IMR-90 (cell line): ENCODE measurements around the gene SLC49A4.

ENCODE experiments used
- POLR2A ChIP-seq: IDR thresholded peaks from 2 replicates; pipeline ENCODE4 v1.6.1; 2012; ENCODE audit warnings: mild to moderate bottlenecking, low read depth, low read length
- TF ChIP-seq, protein P1 (sequence below): conservative IDR thresholded peaks from 2 replicates; pipeline ENCODE4 v1.5.1; 2012; ENCODE audit warnings: mild to moderate bottlenecking, low read depth, low read length, improper control_type of control experiment

DNA sequence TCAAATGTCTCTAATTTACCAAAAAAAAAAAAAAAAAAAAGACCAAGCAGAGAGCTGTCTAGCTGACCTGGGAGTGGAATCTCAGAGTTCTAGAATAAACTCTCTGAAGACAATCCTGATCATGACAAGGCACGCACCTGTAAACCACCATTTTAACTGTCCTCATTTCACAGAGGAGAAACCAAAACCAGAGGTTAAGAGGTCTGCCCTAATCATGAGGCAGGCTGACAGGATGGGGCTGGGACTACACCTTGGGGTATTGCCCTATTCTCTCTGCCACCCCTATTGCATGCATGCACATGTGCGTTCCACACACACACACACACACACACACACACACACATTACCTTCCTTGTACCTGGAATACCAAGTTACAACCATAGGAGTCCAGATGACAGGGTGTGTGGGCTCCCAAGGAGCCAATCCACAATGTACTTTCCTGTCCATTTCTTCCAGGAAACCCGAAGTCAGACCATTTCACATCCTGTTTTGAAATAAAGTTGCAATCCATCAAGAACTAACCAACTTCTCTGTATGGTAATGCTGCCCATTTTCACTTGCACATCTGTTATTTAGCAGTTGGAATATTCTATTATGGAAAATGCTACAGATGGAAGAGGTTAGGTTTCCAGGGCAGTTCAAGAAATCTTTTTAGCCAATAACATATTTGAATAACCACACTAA, 35.9 kb upstream of the SLC49A4 start:
- TF ChIP-seq, protein P1, sequence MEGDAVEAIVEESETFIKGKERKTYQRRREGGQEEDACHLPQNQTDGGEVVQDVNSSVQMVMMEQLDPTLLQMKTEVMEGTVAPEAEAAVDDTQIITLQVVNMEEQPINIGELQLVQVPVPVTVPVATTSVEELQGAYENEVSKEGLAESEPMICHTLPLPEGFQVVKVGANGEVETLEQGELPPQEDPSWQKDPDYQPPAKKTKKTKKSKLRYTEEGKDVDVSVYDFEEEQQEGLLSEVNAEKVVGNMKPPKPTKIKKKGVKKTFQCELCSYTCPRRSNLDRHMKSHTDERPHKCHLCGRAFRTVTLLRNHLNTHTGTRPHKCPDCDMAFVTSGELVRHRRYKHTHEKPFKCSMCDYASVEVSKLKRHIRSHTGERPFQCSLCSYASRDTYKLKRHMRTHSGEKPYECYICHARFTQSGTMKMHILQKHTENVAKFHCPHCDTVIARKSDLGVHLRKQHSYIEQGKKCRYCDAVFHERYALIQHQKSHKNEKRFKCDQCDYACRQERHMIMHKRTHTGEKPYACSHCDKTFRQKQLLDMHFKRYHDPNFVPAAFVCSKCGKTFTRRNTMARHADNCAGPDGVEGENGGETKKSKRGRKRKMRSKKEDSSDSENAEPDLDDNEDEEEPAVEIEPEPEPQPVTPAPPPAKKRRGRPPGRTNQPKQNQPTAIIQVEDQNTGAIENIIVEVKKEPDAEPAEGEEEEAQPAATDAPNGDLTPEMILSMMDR: no peak
- no peak for TF ChIP-seq POLR2A
